Measurements from ENCODE around the gene CMTM8. TPM values are rescaled to one million over a fixed set of nuclear protein-coding genes. Genes with fewer than 3 reads are reported as not detected.

The CMTM8 gene
- total and polyA plus RNA-seq, 2 of the 8 experiments (the other 6 are each of a cell fraction or from before 2014, with no cell fraction given): 10.5 to 22.4 TPM

- TF ChIP-seq CHD7 (IDR thresholded peaks at IDR 0.05; ENCODE audit: insufficient replicate concordance, low read length) (no peak), RBBP5 (IDR thresholded peaks at IDR 0.05; ENCODE audit: borderline replicate concordance, low read depth, low read length) (no peak), SUZ12 (IDR thresholded peaks at IDR 0.05; ENCODE audit: low read length) (no peak), SIRT6 (IDR thresholded peaks at IDR 0.05; ENCODE audit: low read length) (no peak), TEAD4 (IDR thresholded peaks at IDR 0.05; ENCODE audit: low read depth, low read length) (no peak), E2F6 (IDR thresholded peaks at IDR 0.05) (no peak)
Measured at GRCh38 chr3:32278714-32279113, 40.2 kb downstream of the CMTM8 start (continued).
